ENCODE results near the gene DCP1A.
"Not testable (repeated sequence)": the region's sequence is repeated elsewhere in the genome, so short reads cannot be mapped to it uniquely, and the experiment has no call there.

DCP1A gene

DNA sequence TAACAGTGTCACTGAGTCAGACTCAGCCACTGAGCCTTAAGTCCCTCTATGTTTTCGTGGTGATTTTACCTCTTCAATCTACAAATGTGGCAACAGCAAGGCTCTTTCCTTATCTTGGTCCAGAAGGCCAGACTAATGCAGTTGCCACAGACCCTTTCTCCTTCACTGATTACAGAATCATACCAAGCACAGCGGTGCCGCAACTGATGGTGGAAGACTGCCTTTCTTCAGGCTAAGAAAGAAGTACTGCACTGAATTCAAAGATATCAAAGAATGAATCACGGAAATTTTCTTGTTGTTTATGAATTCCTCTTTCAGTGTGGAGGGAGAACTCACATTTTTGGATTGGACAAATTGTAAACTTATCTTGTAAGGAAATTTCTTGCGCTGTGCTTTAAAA lies 18.6 kb downstream of the DCP1A start:
- no peak for DNase-seq (ENCODE audit: low spot score)

GRCh38 chr3:53327986-53328385 lies 19.4 kb downstream of the DCP1A start:
- not testable (repeated sequence) for DNase-seq (ENCODE audit: low spot score)

GRCh38 chr3:53324105-53324504 lies 23.2 kb downstream of the DCP1A start:
- DNase-seq (ENCODE audit: low spot score), result no peak

DNA sequence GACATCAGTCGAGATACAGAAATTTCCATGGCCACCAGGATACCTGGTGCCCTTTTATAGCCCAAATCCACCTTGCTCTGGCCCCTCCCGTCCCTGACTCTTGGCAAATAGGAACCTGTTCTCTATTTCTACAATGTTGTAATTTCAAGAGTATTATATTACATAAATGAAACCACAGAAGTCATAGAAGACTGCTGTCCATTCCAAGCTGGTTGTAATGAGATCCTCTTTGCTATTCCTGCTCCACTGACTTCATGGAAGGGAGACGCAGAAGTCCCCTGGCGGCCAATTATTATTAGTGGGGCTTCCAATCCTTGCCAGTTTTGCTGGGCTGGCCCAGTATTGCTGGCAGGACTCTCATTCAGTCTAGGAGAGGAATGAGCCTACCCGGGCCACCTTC lies 26.6 kb downstream of the DCP1A start:
- DNase-seq (ENCODE audit: low spot score), result no peak

- DNase-seq (ENCODE audit: low spot score), result peak; percentile 31
Measured at GRCh38 chr3:53318522-53318921, 28.8 kb downstream of the DCP1A start.

DNA sequence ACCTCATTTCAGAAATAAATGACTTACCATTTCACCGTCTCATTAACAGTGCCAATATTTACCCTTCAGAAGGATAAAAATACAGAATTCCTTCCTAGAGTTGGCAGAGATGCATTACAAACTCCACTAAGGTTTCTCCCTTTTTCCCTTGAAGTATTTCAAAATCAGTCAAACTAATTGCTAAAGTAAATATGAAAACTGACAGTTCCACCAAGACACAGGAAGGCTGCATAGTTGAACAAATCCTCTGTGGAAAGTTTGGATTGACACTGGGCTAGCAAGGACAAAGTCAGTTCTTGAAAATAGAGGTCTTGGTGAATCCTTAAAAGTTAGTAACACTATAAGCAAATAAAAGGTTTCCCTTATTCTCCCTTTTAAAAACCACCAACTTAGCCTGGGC lies 34.5 kb downstream of the DCP1A start:
- DNase-seq (ENCODE audit: low spot score), result no peak

DNA sequence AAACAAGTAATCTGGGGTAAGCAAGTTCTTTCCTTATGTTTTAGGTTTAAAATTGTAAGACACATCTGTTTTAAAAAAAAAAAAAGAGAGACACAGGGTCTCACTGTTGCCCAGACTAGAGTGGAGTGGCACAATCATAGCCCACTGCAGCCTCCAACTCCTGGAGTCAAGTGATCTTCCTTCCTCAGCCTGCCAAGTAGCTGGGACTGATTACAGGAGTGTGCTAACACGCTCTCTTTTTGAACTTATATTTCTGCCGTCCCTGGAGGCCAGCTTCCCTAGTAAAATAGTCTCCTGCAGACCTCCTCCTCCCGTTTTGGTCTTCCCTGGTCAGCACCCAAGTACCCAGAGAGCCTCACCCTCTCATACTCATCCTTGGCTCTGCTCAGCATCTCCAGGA lies 35.5 kb downstream of the DCP1A start:
- no peak for DNase-seq (ENCODE audit: low spot score)

DNA sequence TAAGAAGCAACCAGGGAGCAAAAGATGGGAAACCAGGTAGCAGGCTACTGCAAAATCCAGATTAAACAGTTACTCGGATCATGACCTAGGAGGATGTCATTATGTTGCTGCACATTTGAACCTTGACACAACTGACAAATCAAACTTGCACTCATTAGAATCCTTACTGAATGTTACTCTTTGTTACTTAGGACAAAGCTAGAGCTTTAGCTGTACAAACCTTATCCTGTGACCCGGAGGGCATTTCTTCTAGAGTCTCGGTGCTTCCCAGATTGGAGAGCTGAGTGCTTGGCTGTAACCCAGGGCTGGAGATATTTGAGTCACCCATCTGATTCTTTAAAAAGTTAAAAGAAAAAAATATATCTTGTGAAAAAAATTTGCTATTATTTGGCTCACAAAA lies 43.4 kb downstream of the DCP1A start:
- DNase-seq (ENCODE audit: low spot score), result no peak

GRCh38 chr3:53303549-53303948 lies 43.8 kb downstream of the DCP1A start:
- no peak for DNase-seq (ENCODE audit: low spot score)

DNA sequence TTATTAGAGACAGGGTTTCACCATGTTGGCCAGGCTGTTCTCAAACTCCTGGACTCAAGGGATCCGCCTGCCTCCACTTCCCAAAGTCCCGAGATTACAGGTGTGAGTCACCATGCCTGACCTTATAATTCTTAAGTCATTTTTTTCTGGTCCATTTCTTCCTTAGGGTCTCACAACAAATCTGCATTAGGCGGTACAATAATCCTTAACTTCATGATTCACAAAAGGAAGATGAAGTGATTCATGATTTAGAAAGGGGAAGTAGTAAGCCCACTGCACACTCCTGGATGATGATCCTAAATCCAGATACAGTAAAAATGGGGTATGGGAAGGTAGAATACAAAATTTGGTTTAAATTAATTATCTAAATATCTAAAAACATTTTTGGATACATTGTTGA lies 46.5 kb downstream of the DCP1A start:
- DNase-seq (ENCODE audit: low spot score), result no peak

DNA sequence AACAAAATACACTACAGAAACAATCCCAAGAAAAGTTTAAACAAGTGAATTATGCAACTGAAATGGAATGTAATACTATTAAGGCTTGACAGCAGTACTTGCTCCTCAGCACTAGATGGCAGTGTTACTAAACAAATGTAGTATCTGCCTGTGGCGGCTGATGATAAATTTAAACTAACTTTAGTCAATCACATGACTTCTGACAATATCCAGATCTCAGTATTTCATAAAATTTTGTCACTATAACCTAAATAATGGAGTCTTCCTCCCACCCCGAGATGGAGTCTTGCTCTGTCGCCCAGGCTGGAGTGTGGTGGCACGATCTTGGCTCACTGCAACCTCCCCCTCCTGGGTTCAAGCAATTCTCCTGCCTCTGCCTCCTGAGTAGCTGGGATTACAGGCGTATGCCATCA lies 47.7 kb downstream of the DCP1A start:
- peak; percentile 59 for DNase-seq (ENCODE audit: low spot score)

DNA sequence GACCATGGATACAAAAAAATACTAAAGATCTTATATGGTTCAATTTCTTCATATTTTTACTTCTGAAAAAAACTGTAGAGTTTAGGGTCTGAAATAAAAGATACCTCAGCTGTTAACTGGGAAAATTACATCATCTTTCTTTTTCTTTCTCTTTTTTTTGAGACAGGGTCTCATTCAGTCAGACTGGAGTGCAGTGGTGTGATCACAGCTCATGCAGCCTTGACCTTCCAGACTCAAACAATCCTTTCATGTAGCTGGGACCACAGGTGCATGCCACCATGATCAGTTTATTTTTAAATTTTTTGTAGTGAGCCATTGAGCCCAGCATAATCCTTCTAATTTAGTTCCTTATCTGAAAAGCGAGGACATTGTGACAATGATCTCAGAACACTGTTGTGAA lies 51.9 kb downstream of the DCP1A start:
- no peak for DNase-seq (ENCODE audit: low spot score)

DNA sequence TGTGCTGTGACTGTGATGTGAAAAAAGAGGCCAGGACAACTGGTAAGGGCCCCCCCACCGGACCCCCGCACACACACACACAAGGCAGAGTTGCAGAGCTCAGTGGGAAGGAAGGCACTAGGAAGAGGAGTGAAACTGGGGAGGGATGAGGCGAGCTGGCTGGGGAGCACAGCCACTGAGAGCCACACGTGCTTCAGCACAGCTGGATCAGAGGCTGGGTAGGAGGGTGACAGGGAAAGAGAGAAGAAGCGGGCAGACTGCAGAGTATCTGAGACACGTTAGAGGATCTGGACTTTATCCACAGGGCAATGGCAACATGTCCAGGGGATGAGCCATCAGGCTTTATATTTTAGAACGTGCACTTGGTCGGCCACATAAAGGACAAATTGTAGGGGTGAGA lies 53.5 kb downstream of the DCP1A start:
- DNase-seq (ENCODE audit: low spot score), result no peak

DNA sequence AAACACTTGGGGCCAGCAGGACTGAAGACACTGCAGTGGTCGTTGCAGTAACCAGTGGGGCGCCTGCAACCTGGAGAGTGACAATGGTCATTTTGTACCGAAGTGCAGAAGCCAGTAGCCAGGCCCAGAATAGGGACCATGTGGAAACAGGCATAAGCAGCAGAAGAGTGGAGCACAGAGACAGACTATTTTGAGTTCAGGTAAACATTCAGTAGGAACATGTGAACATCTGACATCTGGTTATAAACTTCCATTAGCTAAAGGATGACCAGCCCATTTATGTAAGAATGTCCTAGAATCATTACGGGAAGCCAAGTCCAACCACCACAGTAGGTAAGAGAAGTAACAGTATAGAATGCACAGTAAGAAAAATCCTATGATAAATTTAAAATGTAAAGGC lies 59.1 kb downstream of the DCP1A start:
- DNase-seq (ENCODE audit: low spot score), result no peak

- DNase-seq (ENCODE audit: low spot score), result peak; percentile 26
Measured at GRCh38 chr3:53287131-53287629, 60.2 kb downstream of the DCP1A start.

- DNase-seq (ENCODE audit: low spot score), result no peak
Measured at GRCh38 chr3:53286727-53287126, 60.6 kb downstream of the DCP1A start.

DNA sequence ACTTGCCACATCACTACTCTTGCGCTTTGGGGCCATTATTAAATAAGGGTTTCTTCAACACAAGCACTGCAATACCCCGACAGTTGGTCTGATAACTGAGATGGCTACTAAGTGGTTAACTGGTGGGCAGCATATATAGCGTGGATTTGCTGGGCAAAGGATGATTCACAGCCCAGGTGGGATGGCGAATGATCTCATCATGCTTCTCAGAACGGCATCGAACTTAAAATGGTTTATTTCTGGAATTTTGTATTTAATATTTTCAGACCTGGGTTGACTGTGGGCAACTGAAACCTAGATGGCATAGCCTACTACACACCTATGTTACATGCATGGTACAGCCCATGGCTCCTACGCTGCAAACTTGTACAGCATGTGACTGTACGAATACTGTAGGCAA lies 64.8 kb downstream of the DCP1A start:
- no peak for DNase-seq (ENCODE audit: low spot score)

DNA sequence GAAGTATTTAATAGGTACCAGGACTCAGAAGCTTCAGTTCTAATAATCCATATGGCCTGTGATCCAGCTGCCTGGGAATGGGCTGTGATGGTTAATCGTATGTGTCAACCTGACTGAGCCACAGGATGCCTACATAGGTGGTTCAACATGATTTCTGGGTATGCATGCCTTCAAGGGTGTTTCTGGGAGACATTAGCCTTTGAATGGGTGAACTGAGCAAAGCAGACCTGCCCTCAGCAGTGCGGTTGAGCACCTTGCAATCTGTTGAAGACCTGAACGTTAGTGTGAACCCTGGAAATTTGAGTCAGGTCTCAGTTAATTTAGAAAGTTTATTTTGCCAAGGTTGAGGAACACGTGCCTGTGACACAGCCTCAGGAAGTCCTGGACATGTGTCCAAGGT lies 68.7 kb downstream of the DCP1A start:
- no peak for DNase-seq (ENCODE audit: low spot score)

DNA sequence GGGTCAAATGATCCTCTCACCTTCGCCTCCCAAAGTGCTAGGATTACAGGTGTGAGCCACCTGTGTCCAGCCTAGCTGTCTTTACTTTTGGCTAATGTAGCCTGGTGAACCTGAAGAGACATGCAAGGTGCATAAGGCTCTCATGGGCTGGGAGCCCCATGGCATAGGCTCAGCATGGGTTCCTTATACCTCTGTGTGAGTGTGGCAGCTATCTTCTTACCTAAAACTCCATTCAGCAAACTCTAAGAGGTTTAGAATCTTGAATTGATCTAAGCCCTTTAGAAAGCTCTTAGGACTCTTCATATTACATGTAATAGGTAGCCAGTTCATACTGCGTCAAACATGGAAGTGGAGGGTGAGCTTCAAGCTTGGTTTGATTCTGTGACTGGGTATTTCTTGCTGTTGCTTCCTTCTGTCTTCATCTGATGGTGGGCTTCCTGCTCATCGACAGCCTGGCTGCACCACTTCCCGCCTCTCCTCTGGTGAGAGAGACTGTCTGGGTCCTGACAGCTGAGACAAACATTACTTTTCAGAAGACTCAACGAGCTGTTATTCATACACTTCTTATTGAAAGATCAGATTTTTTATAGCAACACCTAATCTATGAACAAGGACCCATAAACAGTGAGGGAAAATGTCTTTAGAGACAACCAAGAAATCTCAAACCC lies 72.3 kb downstream of the DCP1A start:
- DNase-seq (ENCODE audit: low spot score), result no peak

DNA sequence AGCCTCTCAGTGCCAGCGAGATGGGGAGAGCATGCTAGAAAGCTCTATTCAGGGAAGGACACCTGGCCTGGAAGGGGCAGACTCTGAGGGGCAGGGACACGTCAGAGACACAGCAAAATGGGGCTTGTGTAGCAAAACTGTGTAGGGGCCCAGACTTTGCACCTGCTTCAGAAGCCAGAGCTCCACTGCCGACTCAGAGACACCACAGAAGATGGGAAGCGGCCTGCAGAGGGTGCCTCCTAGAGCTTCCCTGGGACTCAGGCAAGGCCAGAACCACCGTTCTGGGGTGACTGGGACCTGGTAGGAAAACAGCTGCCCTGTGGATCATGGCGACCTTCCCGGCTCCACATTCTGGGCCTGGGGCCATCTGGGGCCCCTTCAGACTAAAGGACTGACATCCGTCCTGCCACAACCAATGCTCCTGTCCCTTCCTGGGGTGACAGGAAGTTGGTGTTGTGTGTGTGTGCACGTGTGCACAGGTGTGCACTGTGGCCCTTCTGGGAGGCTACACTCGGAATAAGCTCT lies 74.1 kb downstream of the DCP1A start:
- no peak for DNase-seq (ENCODE audit: low spot score)

- peak; percentile 91 for DNase-seq (ENCODE audit: low spot score)
Measured at GRCh38 chr3:53269888-53270880, 77.2 kb downstream of the DCP1A start.

DNA sequence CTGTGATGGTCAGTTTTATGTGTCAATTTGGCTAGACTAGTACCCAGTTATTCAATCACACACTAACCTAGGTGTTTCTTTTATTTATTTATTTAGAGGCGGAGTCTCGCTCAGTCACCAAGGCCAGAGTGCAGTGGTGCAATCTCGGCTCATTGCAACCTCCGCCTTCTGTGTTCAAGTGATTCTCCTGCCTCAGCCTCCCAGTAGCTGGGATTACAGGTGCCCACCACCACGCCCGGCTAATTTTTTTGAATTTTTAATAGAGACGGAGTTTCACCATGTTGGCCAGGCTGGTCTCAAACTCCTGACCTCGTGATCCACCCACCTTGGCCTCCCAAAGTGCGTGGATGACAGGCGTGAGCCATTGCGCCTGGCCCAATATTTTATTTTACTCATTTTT lies 78.2 kb downstream of the DCP1A start:
- not testable (repeated sequence) for DNase-seq (ENCODE audit: low spot score)

GRCh38 chr3:53267766-53268165 lies 79.6 kb downstream of the DCP1A start:
- no peak for DNase-seq (ENCODE audit: low spot score)

All from hepatic stellate cell (primary cell).